Neural progenitor cell (in vitro differentiated cells): ENCODE results near the gene NDRG2. TPM values are rescaled to one million over a fixed set of nuclear protein-coding genes. Genes with fewer than 3 reads are reported as not detected.

Experiments
- DNase-seq: peaks from one replicate; pipeline ENCODE4 v3.0.0-alpha.2; 2016; ENCODE audit warnings: low spot score
- H2AFZ ChIP-seq: fragments of 200-600 bp; sonication (generic); replicated peaks from 2 replicates; pipeline ENCODE4 v1.6.1; 2016; ENCODE audit warnings: antibody characterized with exemption
- H3F3A ChIP-seq: fragments of 200-600 bp; sonication (generic); 2 replicates; pipeline ENCODE4 v1.6.1; 2016; ENCODE audit warnings: antibody characterized with exemption, low read depth
- H3K27ac ChIP-seq: fragments of 200-600 bp; sonication (generic); 2 replicates; pipeline ENCODE4 v1.5.1; 2016; ENCODE audit warnings: mild to moderate bottlenecking
- H3K27me3 ChIP-seq: fragments of 200-600 bp; sonication (generic); 2 replicates; pipeline ENCODE4 v1.6.1; 2016; ENCODE audit warnings: mild to moderate bottlenecking, moderate library complexity
- H3K36me3 ChIP-seq: fragments of 200-600 bp; sonication (generic); 2 replicates; pipeline ENCODE4 v1.5.1; 2016
- H3K4me1 ChIP-seq: fragments of 200-600 bp; sonication (generic); 2 replicates; pipeline ENCODE4 v1.6.1; 2016; ENCODE audit warnings: mixed run types
- H3K4me2 ChIP-seq: fragments of 200-600 bp; sonication (generic); 2 replicates; pipeline ENCODE4 v1.6.1; 2016
- H3K4me3 ChIP-seq: fragments of 200-600 bp; sonication (generic); 2 replicates; pipeline ENCODE4 v1.5.1; 2016
- H3K79me2 ChIP-seq: fragments of 200-600 bp; sonication (generic); 2 replicates; pipeline ENCODE4 v1.6.1; 2016; ENCODE audit warnings: low read depth
- H3K9ac ChIP-seq: fragments of 200-600 bp; sonication (generic); 2 replicates; pipeline ENCODE4 v1.6.1; 2016
- H3K9me3 ChIP-seq: fragments of 200-600 bp; sonication (generic); 2 replicates; pipeline ENCODE4 v1.5.1; 2016; ENCODE audit warnings: low read depth
- H4K20me1 ChIP-seq: fragments of 200-600 bp; sonication (generic); 2 replicates; pipeline ENCODE4 v1.6.1; 2016; ENCODE audit warnings: low read depth
- H3K27ac Mint-ChIP-seq: 3 replicates; pipeline ENCODE4 v1.8.0; 2021; ENCODE audit warnings: mixed read lengths
- H3K27me3 Mint-ChIP-seq: 2 replicates; pipeline ENCODE4 v1.8.0; 2022; ENCODE audit warnings: low read depth, mild to moderate bottlenecking, inconsistent platforms, moderate library complexity, mixed read lengths; ENCODE audit not compliant: insufficient read depth
- H3K36me3 Mint-ChIP-seq: 3 replicates; pipeline ENCODE4 v1.8.0; 2021; ENCODE audit warnings: mixed read lengths
- H3K4me1 Mint-ChIP-seq: 3 replicates; pipeline ENCODE4 v1.8.0; 2021; ENCODE audit warnings: mixed read lengths
- H3K4me3 Mint-ChIP-seq: 3 replicates; pipeline ENCODE4 v1.8.0; 2021; ENCODE audit warnings: mild to moderate bottlenecking, moderate library complexity, mixed read lengths
- H3K9me3 Mint-ChIP-seq: 3 replicates; pipeline ENCODE4 v1.8.0; 2020; ENCODE audit warnings: mixed read lengths
- CTCF ChIP-seq: fragments of 200-600 bp; sonication (generic); IDR thresholded peaks from 2 replicates; pipeline ENCODE4 v1.5.1; 2017; ENCODE audit warnings: antibody characterized with exemption, mild to moderate bottlenecking
- EZH2 ChIP-seq: fragments of 200-600 bp; sonication (generic); IDR thresholded peaks from 2 replicates; pipeline ENCODE4 v1.6.1; 2017; ENCODE audit warnings: antibody characterized with exemption, mild to moderate bottlenecking, moderate library complexity
- EZH2phosphoT487 ChIP-seq: fragments of 200-600 bp; sonication (generic); IDR thresholded peaks from 2 replicates; pipeline ENCODE4 v1.6.1; 2017; ENCODE audit warnings: antibody characterized with exemption
- total RNA-seq: library from RNA; depleted of rRNA; stranded (reverse); fragments of >200 nt; gene quantifications from 2 replicates; pipeline ENCODE4 v1.2.3, GENCODE V29; 2015; ENCODE audit warnings: low replicate concordance

Gene NDRG2
- total RNA-seq, 1 donor from 2014 or later, result 1.3 TPM

- Histone ChIP-seq H3K4me1 (peaks cover 5% of the 10 kb centered on the region), H3K4me3 (no peak overlapping the region), H2AFZ (no peak overlapping the region), H3K9ac (no peak overlapping the region), H4K20me1 (no peaks in the 10 kb centered on the region), H3K79me2 (no peaks in the 10 kb centered on the region), H3F3A (no peaks in the 10 kb centered on the region), H3K9me3 (no peaks in the 10 kb centered on the region), H3K27ac (no peak overlapping the region), H3K36me3 (no peaks in the 10 kb centered on the region), H3K4me2 (no peak overlapping the region), H3K27me3 (peaks cover 10% of the 10 kb centered on the region)
- Mint-ChIP-seq H3K27me3 (peaks cover 6% of the 10 kb centered on the region), H3K9me3 (no peaks in the 10 kb centered on the region), H3K27ac (no peak overlapping the region), H3K36me3 (no peaks in the 10 kb centered on the region), H3K4me3 (no peak overlapping the region), H3K4me1 (peaks cover 14% of the 10 kb centered on the region)
- TF ChIP-seq CTCF (no peak), EZH2phosphoT487 (no peak)
- DNase-seq, result no peak
Measured at GRCh38 chr14:21043974-21044618, 19.2 kb upstream of the NDRG2 start.

- no peaks in the 10 kb centered on the region for H3K9me3 ChIP-seq
- no peak overlapping the region for H3K4me2 ChIP-seq
- no peaks in the 10 kb centered on the region for H3K36me3 ChIP-seq
- no peaks in the 10 kb centered on the region for H3F3A ChIP-seq
- Mint-ChIP-seq H3K36me3 (no peaks in the 10 kb centered on the region), H3K27me3 (peaks cover 6% of the 10 kb centered on the region), H3K4me1 (peaks cover 14% of the 10 kb centered on the region), H3K4me3 (no peak overlapping the region), H3K27ac (no peak overlapping the region), H3K9me3 (no peaks in the 10 kb centered on the region)
- no peaks in the 10 kb centered on the region for H4K20me1 ChIP-seq
- no peak overlapping the region for H3K27ac ChIP-seq
- no peak overlapping the region for H3K9ac ChIP-seq
- H3K79me2 ChIP-seq, result no peaks in the 10 kb centered on the region
- H3K27me3 ChIP-seq, result peaks cover 10% of the 10 kb centered on the region
- no peak overlapping the region for H2AFZ ChIP-seq
- DNase-seq, result no peak
- H3K4me1 ChIP-seq, result peaks cover 11% of the 10 kb centered on the region
- no peak for TF ChIP-seq EZH2
- no peak for TF ChIP-seq EZH2phosphoT487
- no peak for TF ChIP-seq CTCF
- H3K4me3 ChIP-seq, result no peak overlapping the region
Measured at GRCh38 chr14:21043387-21043973, 18.6 kb upstream of the NDRG2 start.

- Histone ChIP-seq H3K4me1 (peaks cover 11% of the 10 kb centered on the region), H3K9ac (no peak overlapping the region), H2AFZ (no peak overlapping the region), H3K27ac (no peak overlapping the region), H3K4me2 (no peak overlapping the region), H4K20me1 (no peaks in the 10 kb centered on the region), H3F3A (no peaks in the 10 kb centered on the region), H3K4me3 (no peak overlapping the region), H3K27me3 (peaks cover 10% of the 10 kb centered on the region), H3K79me2 (no peaks in the 10 kb centered on the region), H3K36me3 (no peaks in the 10 kb centered on the region), H3K9me3 (no peaks in the 10 kb centered on the region)
- no peaks in the 10 kb centered on the region for H3K9me3 Mint-ChIP-seq
- H3K36me3 Mint-ChIP-seq, result no peaks in the 10 kb centered on the region
- H3K27ac Mint-ChIP-seq, result no peak overlapping the region
- peaks cover 10% of the 10 kb centered on the region for H3K27me3 Mint-ChIP-seq
- peaks cover 14% of the 10 kb centered on the region for H3K4me1 Mint-ChIP-seq
- DNase-seq, result no peak
- H3K4me3 Mint-ChIP-seq, result no peak overlapping the region
- TF ChIP-seq EZH2, result no peak
- no peak for TF ChIP-seq EZH2phosphoT487
- TF ChIP-seq CTCF, result no peak
Measured at GRCh38 chr14:21042918-21043317, 18.1 kb upstream of the NDRG2 start.
